HepG2 (cell line): ENCODE measurements around the gene PDLIM7. TPM values are rescaled to one million over a fixed set of nuclear protein-coding genes. Genes with fewer than 3 reads are reported as not detected.

Source experiments
- ELF4 ChIP-seq: sonication (generic); formaldehyde crosslinking; IDR thresholded peaks from 2 replicates; pipeline ENCODE4 v1.5.0; 2020; ENCODE audit warnings: missing genetic modification reagents, mild to moderate bottlenecking, moderate library complexity, borderline replicate concordance
- FOSL1 ChIP-seq: sonication (generic); formaldehyde crosslinking; IDR thresholded peaks from 2 replicates; pipeline ENCODE4 v1.9.0; 2021; ENCODE audit warnings: missing genetic modification reagents, borderline replicate concordance
- HDAC1 ChIP-seq: sonication (generic); formaldehyde crosslinking; IDR thresholded peaks from 2 replicates; pipeline ENCODE4 v1.5.1; 2020; ENCODE audit warnings: mild to moderate bottlenecking, missing genetic modification reagents
- HDAC2 ChIP-seq: sonication (generic); formaldehyde crosslinking; IDR thresholded peaks from 2 replicates; pipeline ENCODE4 v1.4.0; 2020; ENCODE audit warnings: missing genetic modification reagents
- HINFP ChIP-seq: sonication (generic); formaldehyde crosslinking; IDR thresholded peaks from 2 replicates; pipeline ENCODE4 v1.4.0; 2020; ENCODE audit warnings: low read depth, mild to moderate bottlenecking, missing genetic modification reagents
- HMG20B ChIP-seq: conservative IDR thresholded peaks from 2 replicates; pipeline ENCODE4 v1.6.1; 2016; ENCODE audit warnings: missing genetic modification reagents, missing compliant biosample characterization
- HOXA3 ChIP-seq: sonication (generic); formaldehyde crosslinking; IDR thresholded peaks from 2 replicates; pipeline ENCODE4 v1.5.0; 2020; ENCODE audit warnings: missing genetic modification reagents
- JUN ChIP-seq: sonication (generic); formaldehyde crosslinking; IDR thresholded peaks from 2 replicates; pipeline ENCODE4 v1.4.0; 2020; ENCODE audit warnings: mild to moderate bottlenecking, missing genetic modification reagents
- KDM3A ChIP-seq: IDR thresholded peaks from 2 replicates; pipeline ENCODE4 v1.6.1; 2018; ENCODE audit warnings: low read depth, missing compliant biosample characterization
- KLF15 ChIP-seq: sonication (generic); formaldehyde crosslinking; IDR thresholded peaks from 2 replicates; pipeline ENCODE4 v1.8.1; 2023; ENCODE audit warnings: borderline replicate concordance, mild to moderate bottlenecking, inconsistent platforms, missing genetic modification reagents, mixed read lengths
- KLF6 ChIP-seq: IDR thresholded peaks from 2 replicates; pipeline ENCODE4 v1.8.0; 2016; ENCODE audit warnings: missing biosample characterization, missing genetic modification reagents
- MXD4 ChIP-seq: IDR thresholded peaks from 2 replicates; pipeline ENCODE4 v1.6.1; 2016; ENCODE audit warnings: mild to moderate bottlenecking, missing biosample characterization, missing genetic modification reagents
- MYC ChIP-seq: sonication (generic); formaldehyde crosslinking; IDR thresholded peaks from 2 replicates; pipeline ENCODE4 v1.9.0; 2021; ENCODE audit warnings: missing genetic modification reagents, borderline replicate concordance
- PAF1 ChIP-seq: IDR thresholded peaks from 2 replicates; pipeline ENCODE4 v1.6.1; 2016; ENCODE audit warnings: missing genetic modification reagents, missing compliant biosample characterization
- PRPF4 ChIP-seq: fragments of 200-400 bp; formaldehyde crosslinking; IDR thresholded peaks from 2 replicates; pipeline ENCODE4 v1.6.1; 2016; ENCODE audit warnings: low read length, low read depth; ENCODE audit not compliant: poor library complexity, severe bottlenecking
- RARA ChIP-seq: IDR thresholded peaks from 2 replicates; pipeline ENCODE4 v1.6.1; 2016; ENCODE audit warnings: missing genetic modification reagents, missing compliant biosample characterization
- SMC3 ChIP-seq: IDR thresholded peaks from 2 replicates; pipeline ENCODE4 v1.6.1; 2011; ENCODE audit warnings: low read length, improper control_type of control experiment
- TBL1XR1 ChIP-seq: fragments of 150-350 bp; IDR thresholded peaks from 2 replicates; pipeline ENCODE4 v1.6.1; 2014; ENCODE audit warnings: borderline replicate concordance, low read length; ENCODE audit not compliant: partially characterized antibody
- ZFP41 ChIP-seq: sonication (generic); formaldehyde crosslinking; IDR thresholded peaks from 2 replicates; pipeline ENCODE4 v1.4.0; 2020; ENCODE audit warnings: mild to moderate bottlenecking, missing genetic modification reagents, borderline replicate concordance
- ZMYM4 ChIP-seq: sonication (generic); formaldehyde crosslinking; IDR thresholded peaks from 2 replicates; pipeline ENCODE4 v1.8.1; 2023; ENCODE audit warnings: mild to moderate bottlenecking, missing genetic modification reagents
- ZNF687 ChIP-seq: sonication (generic); formaldehyde crosslinking; IDR thresholded peaks from 2 replicates; pipeline ENCODE4 v1.5.1; 2020; ENCODE audit warnings: mild to moderate bottlenecking, missing genetic modification reagents, moderate library complexity
- ZNF704 ChIP-seq: sonication (generic); formaldehyde crosslinking; IDR thresholded peaks from 2 replicates; pipeline ENCODE4 v1.8.1; 2023; ENCODE audit warnings: mild to moderate bottlenecking, inconsistent platforms, moderate library complexity, missing genetic modification reagents, borderline replicate concordance
- ZNF746 ChIP-seq: sonication (generic); formaldehyde crosslinking; IDR thresholded peaks from 2 replicates; pipeline ENCODE4 v1.8.0; 2022; ENCODE audit warnings: mild to moderate bottlenecking, missing genetic modification reagents
- ZNF75D ChIP-seq: sonication (generic); formaldehyde crosslinking; IDR thresholded peaks from 2 replicates; pipeline ENCODE4 v1.8.1; 2023; ENCODE audit warnings: missing genetic modification reagents, mild to moderate bottlenecking, borderline replicate concordance
- ZSCAN25 ChIP-seq: sonication (generic); formaldehyde crosslinking; IDR thresholded peaks from 2 replicates; pipeline ENCODE4 v1.8.0; 2022; ENCODE audit warnings: mild to moderate bottlenecking, missing genetic modification reagents
- polyA plus RNA-seq, 8 experiments: library from polyadenylated mRNA; depleted of rRNA in 3 of 8; stranded (reverse) in 7 of 8; unstranded in 1 of 8; fragments of >200 nt; fragmentation: Illumina TruSeq in 4 of 8; extraction: Trizol in 4 of 8; gene quantifications; 2 replicates each; pipeline versions ENCODE4 v1.2.1 to v1.2.3, GENCODE V29; 2011 to 2016; ENCODE audit warnings: low read depth in 4 of 8, missing spikeins in 1 of 8, mixed read lengths in 1 of 8; ENCODE audit not compliant: insufficient read depth in 1 of 8
- total RNA-seq, 5 experiments: library from RNA; depleted of rRNA; stranded (reverse); fragments of >200 nt; fragmentation: Illumina TruSeq; extraction: Trizol; gene quantifications; 2 replicates each; pipeline ENCODE4 v1.2.3, GENCODE V29; 2016; ENCODE audit warnings: low read depth in 1 of 5

PDLIM7 gene
- total and polyA plus RNA-seq, 2 of the 13 experiments (the other 11 are each of a cell fraction or from before 2014, with no cell fraction given) = 21.1 to 31.3 TPM

- TF ChIP-seq ZNF687 = peak; percentile 48
- no peak for TF ChIP-seq MYC (CRISPR knock-in tag)
- no peak for TF ChIP-seq PAF1 (CRISPR knock-in tag)
- TF ChIP-seq HMG20B (CRISPR knock-in tag) = no peak
- TF ChIP-seq ZSCAN25 (CRISPR knock-in tag) = 0 out of 2 replicates have a peak, but pooled peaks have one; percentile 33
- 0 out of 2 replicates have a peak, but pooled peaks have one; percentile 35 for TF ChIP-seq HDAC1 (CRISPR knock-in tag)
- TF ChIP-seq FOSL1 (CRISPR knock-in tag) = no peak
- no peak for TF ChIP-seq HOXA3 (CRISPR knock-in tag)
- TF ChIP-seq TBL1XR1 = no peak
- TF ChIP-seq KLF6 (CRISPR knock-in tag) = no peak
- no peak for TF ChIP-seq ZNF704 (CRISPR knock-in tag)
- TF ChIP-seq ZFP41 (CRISPR knock-in tag) = no peak
- no peak for TF ChIP-seq HINFP (CRISPR knock-in tag)
- no peak for TF ChIP-seq KDM3A (CRISPR knock-in tag)
- peak; percentile 59; the same call in 1 of the 2 replicates for TF ChIP-seq HDAC2 (CRISPR knock-in tag)
- TF ChIP-seq JUN (CRISPR knock-in tag) = no peak; the same call in 1 of the 2 replicates
- TF ChIP-seq KLF15 (CRISPR knock-in tag) = no peak
- no peak for TF ChIP-seq ZMYM4 (CRISPR knock-in tag)
- TF ChIP-seq MXD4 (CRISPR knock-in tag) = no peak
- TF ChIP-seq SMC3 = no peak
- no peak for TF ChIP-seq ZNF746
- no peak for TF ChIP-seq PRPF4
- TF ChIP-seq ZNF75D (CRISPR knock-in tag) = no peak
- no peak for TF ChIP-seq ELF4
- peak; percentile 79 for TF ChIP-seq RARA
These were observed 19.5 kb downstream of the PDLIM7 start (continued) for GRCh38 chr5:177477701-177478477.
